Urinary bladder (tissue), 4 donors: ENCODE measurements around the gene JAK1. TPM values are rescaled to one million over a fixed set of nuclear protein-coding genes. Genes with fewer than 3 reads are reported as not detected.
"Not testable (repeated sequence)": the region's sequence is repeated elsewhere in the genome, so short reads cannot be mapped to it uniquely, and the experiment has no call there.

Experiments used
- DNase-seq: peaks from one replicate; pipeline ENCODE4 v3.0.0-alpha.2; 2015; ENCODE audit errors: extremely low spot score
- H3K27ac ChIP-seq: one replicate; pipeline ENCODE4 v1.5.1; 2013; ENCODE audit warnings: low read depth, mild to moderate bottlenecking, moderate library complexity
- H3K36me3 ChIP-seq: one replicate; pipeline ENCODE4 v1.6.1; 2013; ENCODE audit warnings: mild to moderate bottlenecking, moderate library complexity; ENCODE audit not compliant: insufficient read depth
- H3K4me1 ChIP-seq: one replicate; pipeline ENCODE4 v1.6.1; 2013; ENCODE audit warnings: mild to moderate bottlenecking, moderate library complexity; ENCODE audit not compliant: insufficient read depth
- H3K4me3 ChIP-seq: one replicate; pipeline ENCODE4 v1.5.1; 2013; ENCODE audit warnings: low read depth, low read length
- WGBS: extraction: QIAGEN DNeasy Blood & Tissue Kit; methylation state at CpG from one replicate; pipeline ENCODE4 v1.1.7; 2013; 5-methylcytosine and 5-hydroxymethylcytosine counted together
- polyA plus RNA-seq: library from polyadenylated mRNA; stranded (reverse); fragments of 200-250 nt; gene quantifications from one replicate; pipeline ENCODE4 v1.2.3, GENCODE V29; 2013
- total RNA-seq: library from RNA; depleted of rRNA; stranded (reverse); fragments of >200 nt; gene quantifications from one replicate; pipeline ENCODE4 v1.2.3, GENCODE V29; 2014
- donor health status: healthy with polysubstance abuse.
- donor health status: healthy.

JAK1 gene
- total and polyA plus RNA-seq, 2 donors = 86.8 to 137 TPM

DNA sequence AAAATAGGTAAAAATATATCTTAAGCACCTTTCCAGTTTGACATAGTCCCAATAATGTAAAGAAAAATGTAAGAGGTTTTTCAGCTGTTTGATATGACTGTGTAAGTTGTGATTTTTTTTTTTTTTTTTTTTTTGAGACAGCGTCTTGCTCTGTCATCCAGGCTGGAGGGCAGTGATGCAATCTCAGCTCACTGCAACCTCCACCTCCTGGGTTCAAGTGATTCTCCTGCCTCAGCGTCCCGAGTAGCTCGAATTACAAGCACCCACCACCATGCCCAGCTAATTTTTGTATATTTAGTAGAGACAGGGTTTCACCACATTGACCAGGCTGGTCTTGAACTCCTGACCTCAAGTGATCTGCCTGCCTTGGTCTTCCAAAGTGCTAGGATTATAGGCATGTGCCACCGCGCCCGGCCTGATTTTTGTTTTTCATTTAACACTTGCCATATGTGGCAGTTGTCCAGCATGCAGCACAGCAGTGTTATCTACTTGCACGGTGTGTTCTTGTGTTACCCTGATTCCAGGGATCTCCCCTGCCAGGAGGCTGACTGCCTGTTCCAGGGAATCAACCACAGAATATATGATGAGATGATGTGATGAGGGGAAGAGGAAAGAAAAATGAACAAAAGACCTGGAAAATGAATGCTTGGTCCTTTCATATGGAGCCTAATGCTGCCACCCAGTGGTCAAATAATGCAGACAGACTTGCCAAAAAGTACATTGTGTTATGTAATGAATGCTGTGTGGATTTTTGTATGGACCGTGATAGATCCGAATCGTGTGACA lies 142.5 kb downstream of the JAK1 start:
- WGBS = 51% methylated on average over 11 of the region's 11 CpGs
- Histone ChIP-seq H3K36me3 (no peaks in the 10 kb centered on the region), H3K4me3 (no peak overlapping the region), H3K4me1 (no peaks in the 10 kb centered on the region), H3K27ac (no peak overlapping the region)
- peak; percentile 62 for DNase-seq

- Histone ChIP-seq H3K4me1 (no peaks in the 10 kb centered on the region), H3K4me3 (no peak overlapping the region), H3K27ac (no peak overlapping the region), H3K36me3 (no peaks in the 10 kb centered on the region)
- no peak for DNase-seq
- 36% methylated on average over 1 of the region's 1 CpG for WGBS
Measured at GRCh38 chr1:64822621-64823020, 143.7 kb downstream of the JAK1 start.

DNA sequence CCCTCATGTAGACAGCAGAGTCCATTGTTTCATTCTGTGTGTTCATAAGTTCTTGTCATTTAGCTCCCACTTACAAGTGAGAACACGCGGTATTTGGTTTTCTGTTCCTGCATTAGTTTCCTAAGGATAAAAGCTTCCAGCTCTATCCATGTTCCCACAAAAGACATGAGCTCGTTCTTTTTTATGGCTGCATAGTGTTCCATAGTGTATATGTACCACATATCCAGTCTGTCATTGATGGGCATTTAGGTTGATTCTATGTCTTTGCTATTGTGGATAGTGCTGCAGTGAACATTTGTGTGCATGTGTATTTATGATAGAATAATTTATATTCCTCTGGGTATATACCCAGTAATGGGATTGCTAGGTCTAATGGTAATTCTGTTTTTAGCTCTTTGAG lies 145.8 kb downstream of the JAK1 start:
- H3K4me3 ChIP-seq, H3K36me3 ChIP-seq, H3K27ac ChIP-seq, DNase-seq, H3K4me1 ChIP-seq: not testable (repeated sequence)
- WGBS = over 99% methylated on average over 3 of the region's 3 CpGs

DNA sequence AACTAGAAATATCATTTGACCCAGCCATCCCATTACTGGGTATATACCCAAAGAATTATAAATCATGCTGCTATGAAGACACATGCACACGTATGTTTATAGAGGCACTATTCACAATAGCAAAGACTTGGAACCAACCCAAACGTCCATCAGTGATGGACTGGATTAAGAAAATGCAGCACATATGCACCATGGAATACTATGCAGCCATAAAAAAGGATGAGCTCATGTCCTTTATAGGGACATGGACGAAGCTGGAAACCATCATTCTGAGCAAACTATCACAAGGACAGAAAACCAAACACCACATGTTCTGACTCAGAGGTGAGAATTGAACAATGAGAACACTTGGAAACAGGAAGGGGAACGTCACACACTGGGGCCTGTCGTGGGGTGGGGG lies 149.0 kb downstream of the JAK1 start:
- not testable (repeated sequence) for H3K4me1 ChIP-seq, H3K36me3 ChIP-seq, H3K27ac ChIP-seq, DNase-seq, H3K4me3 ChIP-seq
- 93% methylated on average over 5 of the region's 5 CpGs for WGBS

DNA sequence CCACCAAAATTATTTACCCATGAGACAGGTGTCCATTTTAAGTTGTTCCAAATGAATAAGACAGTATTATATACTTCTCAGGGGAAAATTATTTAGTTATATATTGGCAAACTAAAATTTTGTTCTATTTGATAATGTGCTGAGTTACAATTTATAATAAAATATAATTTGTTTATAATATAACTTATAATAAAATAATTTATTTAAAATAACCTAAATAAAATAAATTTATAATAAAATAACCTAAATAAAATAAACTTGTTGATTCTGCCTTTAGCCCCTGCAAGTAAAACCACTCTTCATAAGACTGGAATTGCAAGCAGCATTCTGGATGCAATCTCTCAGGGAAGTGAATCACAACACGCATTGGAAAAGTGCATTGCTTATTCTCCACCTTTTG lies 151.9 kb downstream of the JAK1 start:
- H3K4me3 ChIP-seq = no peak overlapping the region
- no peaks in the 10 kb centered on the region for H3K4me1 ChIP-seq
- no peak for DNase-seq
- H3K27ac ChIP-seq = no peak overlapping the region
- peaks cover 4% of the 10 kb centered on the region for H3K36me3 ChIP-seq
- WGBS = 96% methylated on average over 1 of the region's 1 CpG

GRCh38 chr1:64811131-64811530 lies 155.2 kb downstream of the JAK1 start:
- no peak overlapping the region for H3K4me3 ChIP-seq
- 94% methylated on average over 6 of the region's 6 CpGs for WGBS
- no peaks in the 10 kb centered on the region for H3K4me1 ChIP-seq
- DNase-seq = no peak
- H3K36me3 ChIP-seq = peaks cover 4% of the 10 kb centered on the region
- no peak overlapping the region for H3K27ac ChIP-seq

GRCh38 chr1:64810001-64810400 lies 156.3 kb downstream of the JAK1 start:
- Histone ChIP-seq H3K4me1 (no peaks in the 10 kb centered on the region), H3K4me3 (no peak overlapping the region), H3K36me3 (peaks cover 5% of the 10 kb centered on the region), H3K27ac (no peak overlapping the region)
- no peak for DNase-seq
- 79% methylated on average over 1 of the region's 1 CpG for WGBS

- peaks cover 5% of the 10 kb centered on the region for H3K36me3 ChIP-seq
- H3K4me1 ChIP-seq = no peaks in the 10 kb centered on the region
Measured at GRCh38 chr1:64809309-64809708, 157.0 kb downstream of the JAK1 start.

GRCh38 chr1:64801851-64802523 lies 164.4 kb downstream of the JAK1 start:
- Histone ChIP-seq H3K27ac (no peak overlapping the region), H3K4me3 (no peak overlapping the region), H3K36me3 (peaks cover 1% of the 10 kb centered on the region), H3K4me1 (no peaks in the 10 kb centered on the region)
- DNase-seq = no peak
- WGBS = 95% methylated on average over 6 of the region's 6 CpGs

More at GRCh38 chr1:64809309-64809708, 157.0 kb downstream of the JAK1 start:
- H3K27ac ChIP-seq = no peak overlapping the region
- DNase-seq = no peak
- no peak overlapping the region for H3K4me3 ChIP-seq

DNA sequence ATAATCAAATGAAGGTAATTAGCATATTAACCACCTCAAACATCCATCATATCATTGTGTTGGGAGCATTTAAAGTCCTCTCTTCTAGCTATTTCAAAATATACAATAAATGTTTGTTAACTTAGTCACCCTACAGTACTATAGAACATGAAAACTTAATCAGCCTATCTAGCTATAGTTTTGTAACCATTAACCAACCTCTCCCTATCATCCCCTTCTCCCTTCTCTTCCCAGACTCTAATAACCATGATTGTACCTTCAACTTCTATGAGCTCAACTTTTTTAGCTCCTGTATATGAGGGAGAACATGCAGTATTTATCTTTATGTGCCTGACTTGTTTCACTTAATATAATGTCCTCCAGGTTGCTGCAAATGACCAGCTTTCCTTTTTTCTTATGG lies 167.5 kb downstream of the JAK1 start:
- Histone ChIP-seq H3K4me3 (no peak overlapping the region), H3K36me3 (no peaks in the 10 kb centered on the region), H3K27ac (no peak overlapping the region), H3K4me1 (no peaks in the 10 kb centered on the region)
- DNase-seq = no peak

DNA sequence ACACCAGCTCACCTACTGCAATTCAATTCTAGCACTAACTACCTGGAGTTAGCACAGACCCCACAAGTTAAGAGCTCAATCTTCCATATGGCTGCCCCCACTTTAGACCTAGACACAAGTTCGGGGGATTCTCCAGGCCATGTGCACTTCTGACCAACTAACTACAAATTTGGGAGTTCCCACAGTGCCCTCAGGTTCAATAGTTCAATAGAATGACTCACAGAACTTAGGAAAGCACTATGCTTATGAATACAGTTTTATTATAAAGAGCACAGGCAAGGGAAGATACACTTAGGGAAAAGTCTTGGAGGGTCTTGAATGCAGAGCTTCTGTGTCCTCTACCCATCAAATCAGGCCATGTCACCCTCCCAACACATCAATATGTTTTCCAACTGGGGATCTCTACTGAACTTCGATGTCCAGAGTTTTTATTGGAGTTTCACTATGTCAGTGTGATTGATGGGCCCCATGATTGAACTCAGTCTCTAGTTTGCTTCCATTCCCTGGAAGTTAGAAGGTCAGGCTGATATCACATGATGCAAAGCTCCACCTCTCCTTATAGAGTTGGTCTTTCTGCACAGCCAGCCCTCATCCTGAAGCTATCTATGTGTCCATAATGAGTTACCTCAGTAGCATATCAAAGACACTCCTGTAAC lies 175.4 kb downstream of the JAK1 start:
- no peak for DNase-seq
- Histone ChIP-seq H3K36me3 (no peaks in the 10 kb centered on the region), H3K27ac (no peak overlapping the region), H3K4me1 (no peaks in the 10 kb centered on the region), H3K4me3 (no peak overlapping the region)
- 99% methylated on average over 2 of the region's 2 CpGs for WGBS
